HG02970 (cell line): Measurements from ENCODE around the gene HARBI1.

Source experiments
- ATAC-seq: cut with Tn5 transposase; IDR thresholded peaks from one replicate; pipeline ENCODE4 v1.9.1; 2021; ENCODE audit warnings: mild to moderate bottlenecking, moderate library complexity, moderate number of reproducible peaks; ENCODE audit not compliant: unreplicated experiment, low FRiP score

The HARBI1 gene

GRCh38 chr11:46635557-46636139 lies 18.6 kb upstream of the HARBI1 start:
- no peak for ATAC-seq

- no peak for ATAC-seq
Measured at GRCh38 chr11:46633291-46634217, 16.5 kb upstream of the HARBI1 start.

GRCh38 chr11:46632502-46632901 lies 15.5 kb upstream of the HARBI1 start:
- ATAC-seq: no peak

GRCh38 chr11:46631676-46632075 lies 14.6 kb upstream of the HARBI1 start:
- no peak for ATAC-seq

GRCh38 chr11:46630237-46630636 lies 13.2 kb upstream of the HARBI1 start:
- no peak for ATAC-seq

GRCh38 chr11:46628961-46629360 lies 11.9 kb upstream of the HARBI1 start:
- no peak for ATAC-seq

GRCh38 chr11:46625406-46625805 lies 8.4 kb upstream of the HARBI1 start:
- ATAC-seq: no peak

GRCh38 chr11:46618837-46619236 lies 1.8 kb upstream of the HARBI1 start:
- no peak for ATAC-seq

- no peak for ATAC-seq
Measured at GRCh38 chr11:46617972-46618314, 916 bp upstream of the HARBI1 start.

GRCh38 chr11:46616551-46617133 lies 385 bp downstream of the HARBI1 start:
- no peak for ATAC-seq

GRCh38 chr11:46615756-46616155 lies 1.3 kb downstream of the HARBI1 start:
- ATAC-seq: no peak

- ATAC-seq: no peak
Measured at GRCh38 chr11:46612326-46612725, 4.7 kb downstream of the HARBI1 start.

- ATAC-seq: no peak
Measured at GRCh38 chr11:46611526-46612304, 5.3 kb downstream of the HARBI1 start.

GRCh38 chr11:46609386-46609785 lies 7.6 kb downstream of the HARBI1 start:
- ATAC-seq: no peak

GRCh38 chr11:46607516-46607915 lies 9.5 kb downstream of the HARBI1 start:
- no peak for ATAC-seq

GRCh38 chr11:46604796-46605195 lies 12.2 kb downstream of the HARBI1 start:
- ATAC-seq: no peak

- ATAC-seq: no peak
Measured at GRCh38 chr11:46603704-46604308, 13.2 kb downstream of the HARBI1 start.

- no peak for ATAC-seq
Measured at GRCh38 chr11:46601129-46601528, 15.9 kb downstream of the HARBI1 start.

GRCh38 chr11:46600194-46600960 lies 16.6 kb downstream of the HARBI1 start:
- ATAC-seq: no peak
